Measurements from ENCODE around the gene FBL.

The FBL gene

GRCh38 chr19:39865186-39865585 is 19.0 kb upstream of the FBL start:
- Histone ChIP-seq H3K9ac (ENCODE audit: low read depth, low read length, poor library complexity, severe bottlenecking) (no peak overlapping the region), H3K4me3 (ENCODE audit: low read length, poor library complexity, severe bottlenecking) (no peak overlapping the region), H3K4me1 (ENCODE audit: insufficient read depth, low read length, poor library complexity, severe bottlenecking) (no peaks in the 10 kb centered on the region), H3K9me2 (replicated peaks; ENCODE audit: low read depth, low read length) (no peaks in the 10 kb centered on the region), H3F3A (ENCODE audit: low read depth) (no peaks in the 10 kb centered on the region), H3K4me2 (ENCODE audit: low read depth, low read length, poor library complexity, severe bottlenecking) (no peak overlapping the region), H3K27me3 (ENCODE audit: insufficient read depth, low read length, poor library complexity, severe bottlenecking) (no peaks in the 10 kb centered on the region), H2AFZ (ENCODE audit: low read length) (no peak overlapping the region), H3K79me2 (ENCODE audit: insufficient read depth, low read length) (no peaks in the 10 kb centered on the region), H4K20me1 (ENCODE audit: insufficient read depth, low read length, poor library complexity, severe bottlenecking) (no peaks in the 10 kb centered on the region), H3K36me3 (ENCODE audit: insufficient read depth, low read length) (no peaks in the 10 kb centered on the region), H3K9me3 (ENCODE audit: insufficient read depth, low read depth, low read length) (no peaks in the 10 kb centered on the region)
- TF ChIP-seq CTCF (conservative IDR thresholded peaks at IDR 0.05; ENCODE audit: low read length) (no peak), EZH2phosphoT487 (IDR thresholded peaks at IDR 0.05; ENCODE audit: borderline replicate concordance) (no peak)

- Histone ChIP-seq H3K36me3 (ENCODE audit: insufficient read depth, low read length) (no peaks in the 10 kb centered on the region), H2AFZ (ENCODE audit: low read length) (no peak overlapping the region), H3K9ac (ENCODE audit: low read depth, low read length, poor library complexity, severe bottlenecking) (no peak overlapping the region), H3K9me3 (ENCODE audit: insufficient read depth, low read depth, low read length) (no peaks in the 10 kb centered on the region), H3K79me2 (ENCODE audit: insufficient read depth, low read length) (no peaks in the 10 kb centered on the region), H3K27me3 (ENCODE audit: insufficient read depth, low read length, poor library complexity, severe bottlenecking) (no peaks in the 10 kb centered on the region), H3F3A (ENCODE audit: low read depth) (no peaks in the 10 kb centered on the region), H3K4me2 (ENCODE audit: low read depth, low read length, poor library complexity, severe bottlenecking) (no peak overlapping the region), H3K9me2 (replicated peaks; ENCODE audit: low read depth, low read length) (no peaks in the 10 kb centered on the region), H4K20me1 (ENCODE audit: insufficient read depth, low read length, poor library complexity, severe bottlenecking) (no peaks in the 10 kb centered on the region), H3K4me1 (ENCODE audit: insufficient read depth, low read length, poor library complexity, severe bottlenecking) (no peaks in the 10 kb centered on the region), H3K4me3 (ENCODE audit: low read length, poor library complexity, severe bottlenecking) (no peak overlapping the region)
- TF ChIP-seq EZH2phosphoT487 (IDR thresholded peaks at IDR 0.05; ENCODE audit: borderline replicate concordance) (no peak), CTCF (conservative IDR thresholded peaks at IDR 0.05; ENCODE audit: low read length) (no peak)
Measured at GRCh38 chr19:39864118-39864517, 17.9 kb upstream of the FBL start.

- Histone ChIP-seq H3K9me2 (replicated peaks; ENCODE audit: low read depth, low read length) (no peaks in the 10 kb centered on the region), H3K9me3 (ENCODE audit: insufficient read depth, low read depth, low read length) (no peaks in the 10 kb centered on the region), H3K4me1 (ENCODE audit: insufficient read depth, low read length, poor library complexity, severe bottlenecking) (no peaks in the 10 kb centered on the region), H2AFZ (ENCODE audit: low read length) (no peak overlapping the region), H4K20me1 (ENCODE audit: insufficient read depth, low read length, poor library complexity, severe bottlenecking) (no peaks in the 10 kb centered on the region), H3K9ac (ENCODE audit: low read depth, low read length, poor library complexity, severe bottlenecking) (no peak overlapping the region), H3K79me2 (ENCODE audit: insufficient read depth, low read length) (no peaks in the 10 kb centered on the region), H3K4me3 (ENCODE audit: low read length, poor library complexity, severe bottlenecking) (no peak overlapping the region), H3K4me2 (ENCODE audit: low read depth, low read length, poor library complexity, severe bottlenecking) (no peak overlapping the region), H3F3A (ENCODE audit: low read depth) (no peaks in the 10 kb centered on the region), H3K36me3 (ENCODE audit: insufficient read depth, low read length) (no peaks in the 10 kb centered on the region), H3K27me3 (ENCODE audit: insufficient read depth, low read length, poor library complexity, severe bottlenecking) (no peaks in the 10 kb centered on the region)
- TF ChIP-seq EZH2phosphoT487 (IDR thresholded peaks at IDR 0.05; ENCODE audit: borderline replicate concordance) (no peak), CTCF (conservative IDR thresholded peaks at IDR 0.05; ENCODE audit: low read length) (no peak)
Measured at GRCh38 chr19:39858541-39858940, 12.4 kb upstream of the FBL start.
